Neuronal stem cell (in vitro differentiated cells): ENCODE data around the gene CD59.

Source experiments
- DNase-seq: peaks from one replicate; pipeline ENCODE4 v3.0.0-alpha.2; 2013; ENCODE audit warnings: low spot score
- H2AFZ ChIP-seq: one replicate; pipeline ENCODE4 v1.6.1; 2013; ENCODE audit warnings: mild to moderate bottlenecking, low read length, inconsistent platforms
- H2AK5ac ChIP-seq: 2 replicates; pipeline ENCODE4 v1.6.1; 2013; ENCODE audit warnings: low read depth, mild to moderate bottlenecking, inconsistent platforms, low read length, moderate library complexity, mixed read lengths
- H2BK120ac ChIP-seq: 2 replicates; pipeline ENCODE4 v1.6.1; 2013; ENCODE audit warnings: low read depth, mild to moderate bottlenecking, inconsistent platforms, low read length, moderate library complexity, mixed read lengths
- H2BK12ac ChIP-seq: one replicate; pipeline ENCODE4 v1.6.1; 2013; ENCODE audit warnings: low read length, inconsistent platforms
- H2BK15ac ChIP-seq: 2 replicates; pipeline ENCODE4 v1.6.1; 2013; ENCODE audit warnings: mild to moderate bottlenecking, low read length, inconsistent platforms, mixed read lengths
- H2BK5ac ChIP-seq: one replicate; pipeline ENCODE4 v1.6.1; 2013; ENCODE audit warnings: inconsistent platforms, mild to moderate bottlenecking, low read length, moderate library complexity
- H3K14ac ChIP-seq: one replicate; pipeline ENCODE4 v1.6.1; 2013; ENCODE audit warnings: low read length, inconsistent platforms
- H3K18ac ChIP-seq: 2 replicates; pipeline ENCODE4 v1.6.1; 2013; ENCODE audit warnings: low read length, inconsistent platforms
- H3K23ac ChIP-seq: 2 replicates; pipeline ENCODE4 v1.6.1; 2013; ENCODE audit warnings: low read depth, mild to moderate bottlenecking, mixed read lengths, low read length, inconsistent platforms; ENCODE audit not compliant: poor library complexity
- H3K27ac ChIP-seq: replicated peaks from 3 replicates; pipeline ENCODE4 v1.5.1; 2013; ENCODE audit warnings: low read length, inconsistent platforms
- H3K27me3 ChIP-seq, 3 experiments: 2 replicates each; pipeline ENCODE4 v1.6.1; 2013; ENCODE audit warnings: low read length in 3 of 3, mild to moderate bottlenecking in 2 of 3, inconsistent platforms in 1 of 3, low read depth in 1 of 3, mixed read lengths in 1 of 3, moderate library complexity in 1 of 3; ENCODE audit not compliant: control insufficient read depth in 3 of 3, insufficient read depth in 3 of 3
- H3K36me3 ChIP-seq, 2 donors: replicated peaks in 1 of 2; 2 replicates each; pipeline ENCODE4 v1.6.1; 2013; ENCODE audit warnings: low read length in 2 of 2; ENCODE audit not compliant: control insufficient read depth in 2 of 2, insufficient read depth in 2 of 2
- H3K4ac ChIP-seq: 2 replicates; pipeline ENCODE4 v1.6.1; 2013; ENCODE audit warnings: inconsistent platforms, mild to moderate bottlenecking, low read length, moderate library complexity
- H3K4me1 ChIP-seq, 2 donors: 1 replicate in 1 of 2; 2 replicates in 1 of 2; pipeline ENCODE4 v1.6.1; 2013; ENCODE audit warnings: low read length in 2 of 2, low read depth in 1 of 2; ENCODE audit not compliant: control insufficient read depth in 2 of 2, insufficient read depth in 1 of 2
- H3K4me2 ChIP-seq: one replicate; pipeline ENCODE4 v1.6.1; 2013; ENCODE audit warnings: mild to moderate bottlenecking, low read length, inconsistent platforms; ENCODE audit not compliant: insufficient read depth, poor library complexity, severe bottlenecking
- H3K4me3 ChIP-seq, 2 donors: 2 replicates each; pipeline ENCODE4 v1.5.1; 2013; ENCODE audit warnings: low read length in 2 of 2, mild to moderate bottlenecking in 2 of 2, inconsistent platforms in 1 of 2, moderate library complexity in 1 of 2
- H3K79me1 ChIP-seq: one replicate; pipeline ENCODE4 v1.6.1; 2013; ENCODE audit warnings: low read depth, mild to moderate bottlenecking, inconsistent platforms, low read length, moderate library complexity
- H3K9ac ChIP-seq: one replicate; pipeline ENCODE4 v1.6.1; 2013; ENCODE audit warnings: mild to moderate bottlenecking, low read depth, low read length, inconsistent platforms; ENCODE audit not compliant: poor library complexity
- H3K9me3 ChIP-seq, 2 donors: replicated peaks in 1 of 2; 2 replicates each; pipeline versions ENCODE3 to v1.6.1; 2013; ENCODE audit warnings: low read length in 2 of 2, mild to moderate bottlenecking in 2 of 2, inconsistent platforms in 1 of 2, low read depth in 1 of 2, mixed read lengths in 1 of 2, moderate library complexity in 1 of 2; ENCODE audit not compliant: control insufficient read depth in 2 of 2, insufficient read depth in 1 of 2
- H4K8ac ChIP-seq: one replicate; pipeline ENCODE4 v1.6.1; 2013; ENCODE audit warnings: low read depth, mild to moderate bottlenecking, inconsistent platforms, low read length, moderate library complexity
- H4K91ac ChIP-seq: one replicate; pipeline ENCODE4 v1.6.1; 2013; ENCODE audit warnings: low read length, low read depth, mild to moderate bottlenecking, inconsistent platforms; ENCODE audit not compliant: poor library complexity
- WGBS, 2 donors: extraction: QIAGEN DNeasy Blood & Tissue Kit; methylation state at CpG; one replicate each; pipeline ENCODE4 v1.1.7; 2013; ENCODE audit warnings: missing lambda C conversion rate in 2 of 2, mixed read lengths in 1 of 2; ENCODE audit not compliant: insufficient read length in 2 of 2, insufficient replicate concordance in 1 of 2; ENCODE audit errors: extremely low coverage in 2 of 2; 5-methylcytosine and 5-hydroxymethylcytosine counted together

CD59 gene

DNA sequence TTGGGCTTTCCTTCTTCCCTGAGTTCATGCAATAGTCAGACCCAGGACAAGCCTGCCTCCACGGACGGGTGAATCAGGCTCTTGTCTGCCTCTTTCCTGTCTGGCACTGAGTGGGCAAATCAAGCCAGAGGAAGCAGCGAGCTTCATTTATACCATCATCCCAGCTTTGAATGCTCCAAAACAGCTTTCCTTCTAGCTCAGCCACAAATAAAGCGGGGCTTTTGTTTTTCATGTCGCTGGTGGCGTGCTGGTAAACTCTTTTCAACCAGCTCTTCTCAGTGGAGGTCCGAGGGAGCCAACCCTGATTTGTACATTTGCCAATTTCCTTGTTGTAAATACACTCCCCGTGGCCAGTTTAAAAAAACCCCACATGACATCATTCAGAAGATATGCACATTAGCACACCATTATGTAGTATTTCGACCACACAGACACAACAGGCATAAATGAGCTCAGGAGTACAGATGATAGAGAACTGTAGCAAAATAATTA, 44.2 kb downstream of the CD59 start:
- Histone ChIP-seq H4K91ac (no peak overlapping the region), H3K36me3 (no peaks in the 10 kb centered on the region), H3K9ac (no peak overlapping the region), H3K4me1 (peaks cover 19 to 22% of the 10 kb centered on the region in 2 donors), H2AK5ac (no peak overlapping the region), H3K27me3 (no peaks in the 10 kb centered on the region), H4K8ac (no peak overlapping the region), H3K27ac (no peak overlapping the region), H3K14ac (no peak overlapping the region), H2BK5ac (no peak overlapping the region), H3K79me1 (no peaks in the 10 kb centered on the region), H2BK12ac (no peak overlapping the region), H3K18ac (no peak overlapping the region), H3K23ac (no peak overlapping the region), H2BK120ac (no peak overlapping the region), H2AFZ (peak overlapping the region; percentile 77), H2BK15ac (no peak overlapping the region), H3K9me3 (peaks cover 0 to 3% of the 10 kb centered on the region in 2 donors), H3K4me3 (no peak overlapping the region), H3K4me2 (no peak overlapping the region), H3K4ac (no peak overlapping the region)
- WGBS, 2 donors = no CpG with 5 or more reads among the region's 9 CpGs
- no peak for DNase-seq

DNA sequence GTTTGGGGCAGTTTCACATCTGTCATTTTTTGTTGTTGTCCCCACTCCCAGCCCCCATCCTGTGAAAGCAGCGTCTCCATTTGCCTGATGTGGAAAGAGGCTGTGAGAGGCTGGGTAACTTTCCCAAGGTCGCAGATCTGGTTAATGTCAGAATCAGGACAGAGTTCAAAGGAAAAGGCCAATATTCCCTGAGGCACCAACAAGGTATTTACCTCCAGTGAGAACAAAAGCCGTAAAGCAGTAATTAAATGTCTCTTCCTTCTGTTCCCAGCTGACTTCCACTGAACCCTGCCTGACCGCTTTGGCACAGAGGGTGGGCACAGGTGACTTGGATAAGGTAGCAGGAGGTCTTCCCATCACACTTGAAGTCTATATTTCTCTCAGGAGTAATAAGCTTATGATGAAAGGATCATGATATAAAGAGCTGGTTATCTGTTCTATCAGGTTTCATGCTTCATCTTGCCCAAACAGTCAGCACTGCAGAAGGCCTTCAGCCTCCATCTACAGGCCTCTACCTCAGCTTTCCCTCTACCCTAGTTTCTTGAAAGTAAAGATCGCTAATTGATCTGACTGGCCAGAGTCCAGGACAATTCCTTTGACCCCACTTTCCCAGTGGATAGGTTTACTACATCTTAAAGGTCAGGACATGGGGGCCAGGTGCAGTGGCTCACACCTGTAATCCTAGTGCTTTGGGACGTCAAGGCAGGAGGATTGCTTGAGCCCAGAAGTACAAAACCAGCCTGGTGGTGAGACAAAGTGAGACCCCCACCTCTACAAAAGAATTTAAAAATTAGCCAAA, 45.0 kb downstream of the CD59 start:
- Histone ChIP-seq H3K27me3 (no peaks in the 10 kb centered on the region), H2AK5ac (no peak overlapping the region), H2BK12ac (no peak overlapping the region), H3K18ac (peak overlapping the region; percentile 23), H3K4ac (no peak overlapping the region), H2BK5ac (no peak overlapping the region), H3K4me2 (no peak overlapping the region), H3K4me3 (no peak overlapping the region), H4K91ac (no peak overlapping the region), H2BK15ac (no peak overlapping the region), H3K23ac (no peak overlapping the region), H3K79me1 (no peaks in the 10 kb centered on the region), H4K8ac (no peak overlapping the region), H3K4me1 (peaks cover 19 to 22% of the 10 kb centered on the region in 2 donors), H3K27ac (no peak overlapping the region), H3K9me3 (peaks cover 0 to 3% of the 10 kb centered on the region in 2 donors), H2AFZ (peak overlapping the region; percentile 77), H3K36me3 (no peaks in the 10 kb centered on the region), H3K14ac (no peak overlapping the region), H3K9ac (no peak overlapping the region), H2BK120ac (no peak overlapping the region)
- no peak for DNase-seq
- WGBS, 2 donors = no CpG with 5 or more reads among the region's 6 CpGs

DNA sequence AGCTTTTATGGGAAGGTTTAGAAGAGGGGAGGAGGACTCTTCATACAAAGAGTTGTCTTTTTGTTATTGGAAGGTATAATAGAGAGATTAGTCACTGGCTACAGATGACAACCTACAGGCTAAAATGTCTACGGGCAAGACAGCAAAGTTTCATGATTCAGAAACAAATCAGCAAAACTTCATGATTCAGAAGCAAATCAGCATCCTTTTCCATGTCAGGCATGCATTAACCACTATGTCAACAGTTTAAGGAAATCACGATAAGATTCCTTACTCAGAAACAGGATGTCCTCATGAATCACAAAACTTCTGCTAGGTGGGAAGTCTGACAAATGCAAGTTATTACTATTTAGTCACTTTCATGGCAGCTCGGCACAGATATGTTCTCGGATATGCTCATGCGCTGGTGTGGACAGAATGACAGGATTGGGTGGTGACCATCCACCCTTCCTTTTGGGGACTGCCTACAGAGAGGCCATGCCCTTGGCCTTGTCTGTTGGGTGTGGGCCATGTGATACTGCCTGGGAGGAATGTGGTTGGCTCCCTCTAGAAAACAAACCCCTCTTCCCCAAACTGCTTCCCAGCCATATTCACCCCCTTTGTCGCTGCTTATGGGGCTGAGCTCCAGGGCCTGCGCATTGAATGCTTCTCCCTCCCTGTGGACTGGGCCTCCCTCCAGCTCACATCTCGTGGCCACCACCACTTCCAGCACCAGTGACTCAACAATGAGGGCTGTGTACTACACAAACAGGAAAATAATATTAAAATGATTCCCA, 45.7 kb downstream of the CD59 start:
- Histone ChIP-seq H3K4ac (no peak overlapping the region), H3K9me3 (peaks cover 0 to 3% of the 10 kb centered on the region in 2 donors), H3K4me3 (no peak overlapping the region), H2BK120ac (no peak overlapping the region), H4K91ac (no peak overlapping the region), H4K8ac (no peak overlapping the region), H3K4me1 (peaks cover 18 to 20% of the 10 kb centered on the region in 2 donors), H3K27ac (no peak overlapping the region), H3K14ac (no peak overlapping the region), H2BK12ac (no peak overlapping the region), H2AK5ac (no peak overlapping the region), H3K27me3 (no peaks in the 10 kb centered on the region), H3K18ac (no peak overlapping the region), H3K4me2 (no peak overlapping the region), H3K36me3 (no peaks in the 10 kb centered on the region), H2BK15ac (no peak overlapping the region), H2AFZ (no peak overlapping the region), H3K79me1 (no peaks in the 10 kb centered on the region), H3K9ac (no peak overlapping the region), H2BK5ac (no peak overlapping the region), H3K23ac (no peak overlapping the region)
- no CpG with 5 or more reads among the region's 8 CpGs for WGBS, 2 donors
- no peak for DNase-seq

DNA sequence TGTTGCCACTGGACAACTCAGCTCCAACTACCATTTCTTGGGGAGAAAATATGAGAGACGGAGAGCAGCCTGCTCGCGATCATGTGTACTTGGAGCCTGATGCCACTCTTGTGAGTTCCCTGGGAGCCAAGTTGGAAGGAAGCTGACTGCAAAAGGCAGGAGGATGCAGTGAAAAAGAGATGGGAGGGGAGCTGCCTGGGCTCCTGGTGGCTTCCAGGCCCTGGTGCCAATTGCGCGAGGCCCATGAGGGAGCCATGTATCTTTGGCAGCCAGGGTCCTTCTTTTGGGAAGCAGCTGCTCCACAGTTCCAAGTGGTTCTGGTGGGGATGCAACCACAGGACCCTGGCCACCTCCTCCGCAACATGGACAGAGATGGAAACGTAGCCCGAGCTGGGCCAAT, 46.7 kb downstream of the CD59 start:
- Histone ChIP-seq H3K4me3 (no peak overlapping the region), H3K27me3 (no peaks in the 10 kb centered on the region), H2AFZ (no peak overlapping the region), H2BK120ac (no peak overlapping the region), H3K79me1 (no peaks in the 10 kb centered on the region), H3K14ac (no peak overlapping the region), H3K36me3 (no peaks in the 10 kb centered on the region), H2BK12ac (no peak overlapping the region), H2BK5ac (no peak overlapping the region), H4K91ac (no peak overlapping the region), H2AK5ac (no peak overlapping the region), H3K4me1 (peaks cover 16 to 21% of the 10 kb centered on the region in 2 donors), H3K23ac (no peak overlapping the region), H3K9me3 (peaks cover 0 to 3% of the 10 kb centered on the region in 2 donors), H4K8ac (no peak overlapping the region), H3K4ac (no peak overlapping the region), H3K27ac (no peak overlapping the region), H3K18ac (no peak overlapping the region), H2BK15ac (no peak overlapping the region), H3K4me2 (no peak overlapping the region), H3K9ac (no peak overlapping the region)
- no peak for DNase-seq
- no CpG with 5 or more reads among the region's 8 CpGs for WGBS, 2 donors
